ENCODE measurements around the gene MCC. TPM values are rescaled to one million over a fixed set of nuclear protein-coding genes. Genes with fewer than 3 reads are reported as not detected.

MCC gene
- total RNA-seq, 1 donor from 2014 or later, result 26.9 TPM

- Histone ChIP-seq H3K9ac (ENCODE audit: low read length) (no peak overlapping the region), H3K4me2 (ENCODE audit: low read length) (no peak overlapping the region), H3K4me3 (ENCODE audit: insufficient read depth, low read depth, low read length) (no peak overlapping the region), H2AFZ (ENCODE audit: low read depth, low read length) (no peak overlapping the region), H3K27ac (ENCODE audit: low read depth, low read length) (no peak overlapping the region), H3K36me3 (ENCODE audit: insufficient read depth, low read length) (no peaks in the 10 kb centered on the region), H3K9me3 (ENCODE audit: insufficient read depth, low read depth, low read length) (no peaks in the 10 kb centered on the region), H3K79me2 (ENCODE audit: insufficient read depth, low read length) (no peaks in the 10 kb centered on the region), H4K20me1 (ENCODE audit: insufficient read depth, low read length) (no peaks in the 10 kb centered on the region), H3K4me1 (ENCODE audit: insufficient read depth, low read length) (peaks cover 24% of the 10 kb centered on the region), H3K27me3 (ENCODE audit: insufficient read depth, low read length) (no peaks in the 10 kb centered on the region)
- no peak for TF ChIP-seq EZH2 (IDR thresholded peaks at IDR 0.05; ENCODE audit: insufficient read depth, low read length)
- TF ChIP-seq, protein P1, sequence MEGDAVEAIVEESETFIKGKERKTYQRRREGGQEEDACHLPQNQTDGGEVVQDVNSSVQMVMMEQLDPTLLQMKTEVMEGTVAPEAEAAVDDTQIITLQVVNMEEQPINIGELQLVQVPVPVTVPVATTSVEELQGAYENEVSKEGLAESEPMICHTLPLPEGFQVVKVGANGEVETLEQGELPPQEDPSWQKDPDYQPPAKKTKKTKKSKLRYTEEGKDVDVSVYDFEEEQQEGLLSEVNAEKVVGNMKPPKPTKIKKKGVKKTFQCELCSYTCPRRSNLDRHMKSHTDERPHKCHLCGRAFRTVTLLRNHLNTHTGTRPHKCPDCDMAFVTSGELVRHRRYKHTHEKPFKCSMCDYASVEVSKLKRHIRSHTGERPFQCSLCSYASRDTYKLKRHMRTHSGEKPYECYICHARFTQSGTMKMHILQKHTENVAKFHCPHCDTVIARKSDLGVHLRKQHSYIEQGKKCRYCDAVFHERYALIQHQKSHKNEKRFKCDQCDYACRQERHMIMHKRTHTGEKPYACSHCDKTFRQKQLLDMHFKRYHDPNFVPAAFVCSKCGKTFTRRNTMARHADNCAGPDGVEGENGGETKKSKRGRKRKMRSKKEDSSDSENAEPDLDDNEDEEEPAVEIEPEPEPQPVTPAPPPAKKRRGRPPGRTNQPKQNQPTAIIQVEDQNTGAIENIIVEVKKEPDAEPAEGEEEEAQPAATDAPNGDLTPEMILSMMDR (IDR thresholded peaks at IDR 0.05; ENCODE audit: insufficient read depth, low read depth, low read length), result no peak
- Mint-ChIP-seq H3K4me1 (ENCODE audit: low read depth, unreplicated experiment) (peaks cover 16% of the 10 kb centered on the region), H3K4me3 (ENCODE audit: unreplicated experiment) (no peak overlapping the region), H3K27me3 (ENCODE audit: low read depth, unreplicated experiment) (no peaks in the 10 kb centered on the region), H3K27ac (ENCODE audit: unreplicated experiment) (no peak overlapping the region), H3K9me3 (ENCODE audit: unreplicated experiment) (no peaks in the 10 kb centered on the region), H3K36me3 (ENCODE audit: low read depth, unreplicated experiment) (peaks cover 3% of the 10 kb centered on the region)
- DNase-seq (ENCODE audit: low read depth) (no peak), FAIRE-seq (no peak)
Measured at GRCh38 chr5:113333411-113333810, 154.8 kb downstream of the MCC start.

DNA sequence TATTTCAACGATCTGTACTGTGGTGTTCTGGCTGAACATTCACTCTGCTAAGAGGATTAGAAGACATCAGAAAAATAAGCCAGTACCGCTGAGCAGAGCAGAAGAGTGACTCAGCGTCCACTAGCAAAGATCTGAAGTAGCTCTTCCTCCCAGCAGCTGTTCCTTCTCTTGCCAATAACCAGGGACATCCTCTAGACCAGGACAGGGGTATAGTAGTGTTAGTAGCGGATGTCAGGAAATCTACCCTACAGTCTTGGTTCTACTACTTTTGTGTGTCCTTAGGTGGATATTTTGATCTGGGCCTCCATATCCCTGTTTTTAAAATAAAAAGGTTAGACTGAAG, 157.1 kb downstream of the MCC start:
- DNase-seq (ENCODE audit: low read depth) (peak; percentile 70), FAIRE-seq (no peak)
- Histone ChIP-seq H3K9me3 (ENCODE audit: insufficient read depth, low read depth, low read length) (no peaks in the 10 kb centered on the region), H3K4me1 (ENCODE audit: insufficient read depth, low read length) (peaks cover 11% of the 10 kb centered on the region), H3K4me3 (ENCODE audit: insufficient read depth, low read depth, low read length) (no peak overlapping the region), H3K36me3 (ENCODE audit: insufficient read depth, low read length) (no peaks in the 10 kb centered on the region), H3K4me2 (ENCODE audit: low read length) (peak overlapping the region; percentile 76), H2AFZ (ENCODE audit: low read depth, low read length) (peak overlapping the region; percentile 27), H3K9ac (ENCODE audit: low read length) (peak overlapping the region; percentile 32), H4K20me1 (ENCODE audit: insufficient read depth, low read length) (no peaks in the 10 kb centered on the region), H3K27me3 (ENCODE audit: insufficient read depth, low read length) (no peaks in the 10 kb centered on the region), H3K27ac (ENCODE audit: low read depth, low read length) (no peak overlapping the region), H3K79me2 (ENCODE audit: insufficient read depth, low read length) (no peaks in the 10 kb centered on the region)
- peaks cover 4% of the 10 kb centered on the region for H3K36me3 Mint-ChIP-seq (ENCODE audit: low read depth, unreplicated experiment)
- peaks cover 16% of the 10 kb centered on the region for H3K4me1 Mint-ChIP-seq (ENCODE audit: low read depth, unreplicated experiment)
- H3K27me3 Mint-ChIP-seq (ENCODE audit: low read depth, unreplicated experiment), result no peaks in the 10 kb centered on the region
- H3K9me3 Mint-ChIP-seq (ENCODE audit: unreplicated experiment), result no peaks in the 10 kb centered on the region
- H3K27ac Mint-ChIP-seq (ENCODE audit: unreplicated experiment), result peak overlapping the region; percentile 54
- H3K4me3 Mint-ChIP-seq (ENCODE audit: unreplicated experiment), result no peak overlapping the region
- TF ChIP-seq EZH2 (IDR thresholded peaks at IDR 0.05; ENCODE audit: insufficient read depth, low read length), result no peak
- TF ChIP-seq, protein P1 (IDR thresholded peaks at IDR 0.05; ENCODE audit: insufficient read depth, low read depth, low read length), result no peak

DNA sequence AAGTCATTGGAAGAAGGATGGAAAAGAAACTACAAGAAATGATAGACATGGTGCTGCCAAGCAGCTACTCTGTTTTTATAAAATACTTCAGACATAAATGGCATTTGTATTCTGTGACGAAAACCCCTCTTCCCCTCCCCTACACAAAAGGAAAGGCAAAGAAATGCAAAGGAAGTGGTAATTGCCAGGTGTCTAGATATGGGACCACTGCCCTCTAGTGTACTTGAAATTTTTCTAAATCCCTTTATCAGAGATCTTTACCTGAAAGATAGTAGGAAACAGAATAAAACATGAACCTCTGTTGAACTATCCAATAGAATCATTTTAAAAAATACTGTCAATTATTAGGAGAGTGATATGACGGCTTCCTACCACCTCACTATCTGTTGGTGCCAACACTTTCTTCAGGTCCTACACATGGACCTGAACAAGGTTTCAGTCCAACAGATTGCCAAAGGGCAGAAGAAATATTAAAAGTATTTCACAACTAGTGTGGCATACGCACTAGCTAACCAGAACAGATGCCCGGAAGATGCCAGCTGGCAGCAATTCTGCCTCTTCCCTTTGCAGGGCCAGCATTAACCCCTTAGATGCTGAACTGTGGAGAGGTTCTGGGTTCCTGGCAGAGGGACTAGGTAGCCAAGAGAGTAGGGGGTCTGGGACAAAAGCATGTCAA, 157.6 kb downstream of the MCC start:
- H3K4me1 ChIP-seq (ENCODE audit: insufficient read depth, low read length), result peaks cover 11% of the 10 kb centered on the region
- H2AFZ ChIP-seq (ENCODE audit: low read depth, low read length), result peak overlapping the region; percentile 27
- no peaks in the 10 kb centered on the region for H4K20me1 ChIP-seq (ENCODE audit: insufficient read depth, low read length)
- H3K9me3 ChIP-seq (ENCODE audit: insufficient read depth, low read depth, low read length), result no peaks in the 10 kb centered on the region
- H3K9me3 Mint-ChIP-seq (ENCODE audit: unreplicated experiment), result no peaks in the 10 kb centered on the region
- H3K9ac ChIP-seq (ENCODE audit: low read length), result peak overlapping the region; percentile 32
- H3K36me3 ChIP-seq (ENCODE audit: insufficient read depth, low read length), result no peaks in the 10 kb centered on the region
- DNase-seq (ENCODE audit: low read depth) (peak; percentile 30), FAIRE-seq (no peak)
- H3K27me3 ChIP-seq (ENCODE audit: insufficient read depth, low read length), result no peaks in the 10 kb centered on the region
- no peak overlapping the region for H3K27ac ChIP-seq (ENCODE audit: low read depth, low read length)
- H3K79me2 ChIP-seq (ENCODE audit: insufficient read depth, low read length), result no peaks in the 10 kb centered on the region
- H3K27ac Mint-ChIP-seq (ENCODE audit: unreplicated experiment), result peak overlapping the region; percentile 54
- peaks cover 4% of the 10 kb centered on the region for H3K36me3 Mint-ChIP-seq (ENCODE audit: low read depth, unreplicated experiment)
- H3K4me3 ChIP-seq (ENCODE audit: insufficient read depth, low read depth, low read length), result no peak overlapping the region
- H3K4me3 Mint-ChIP-seq (ENCODE audit: unreplicated experiment), result no peak overlapping the region
- no peak for TF ChIP-seq EZH2 (IDR thresholded peaks at IDR 0.05; ENCODE audit: insufficient read depth, low read length)
- TF ChIP-seq, protein P1 (IDR thresholded peaks at IDR 0.05; ENCODE audit: insufficient read depth, low read depth, low read length), result peak; percentile 43
- H3K27me3 Mint-ChIP-seq (ENCODE audit: low read depth, unreplicated experiment), result no peaks in the 10 kb centered on the region
- H3K4me1 Mint-ChIP-seq (ENCODE audit: low read depth, unreplicated experiment), result peaks cover 17% of the 10 kb centered on the region
- peak overlapping the region; percentile 76 for H3K4me2 ChIP-seq (ENCODE audit: low read length)
